Neural progenitor cell (in vitro differentiated cells): ENCODE data around the gene TMEM43. TPM values are rescaled to one million over a fixed set of nuclear protein-coding genes. Genes with fewer than 3 reads are reported as not detected.
"Not testable (repeated sequence)": the region's sequence is repeated elsewhere in the genome, so short reads cannot be mapped to it uniquely, and the experiment has no call there.

Source experiments
- DNase-seq: peaks from one replicate; pipeline ENCODE4 v3.0.0-alpha.2; 2016; ENCODE audit warnings: low spot score
- H2AFZ ChIP-seq: fragments of 200-600 bp; sonication (generic); replicated peaks from 2 replicates; pipeline ENCODE4 v1.6.1; 2016; ENCODE audit warnings: antibody characterized with exemption
- H3F3A ChIP-seq: fragments of 200-600 bp; sonication (generic); 2 replicates; pipeline ENCODE4 v1.6.1; 2016; ENCODE audit warnings: antibody characterized with exemption, low read depth
- H3K27ac ChIP-seq: fragments of 200-600 bp; sonication (generic); 2 replicates; pipeline ENCODE4 v1.5.1; 2016; ENCODE audit warnings: mild to moderate bottlenecking
- H3K27me3 ChIP-seq: fragments of 200-600 bp; sonication (generic); 2 replicates; pipeline ENCODE4 v1.6.1; 2016; ENCODE audit warnings: mild to moderate bottlenecking, moderate library complexity
- H3K36me3 ChIP-seq: fragments of 200-600 bp; sonication (generic); 2 replicates; pipeline ENCODE4 v1.5.1; 2016
- H3K4me1 ChIP-seq: fragments of 200-600 bp; sonication (generic); 2 replicates; pipeline ENCODE4 v1.6.1; 2016; ENCODE audit warnings: mixed run types
- H3K4me2 ChIP-seq: fragments of 200-600 bp; sonication (generic); 2 replicates; pipeline ENCODE4 v1.6.1; 2016
- H3K4me3 ChIP-seq: fragments of 200-600 bp; sonication (generic); 2 replicates; pipeline ENCODE4 v1.5.1; 2016
- H3K79me2 ChIP-seq: fragments of 200-600 bp; sonication (generic); 2 replicates; pipeline ENCODE4 v1.6.1; 2016; ENCODE audit warnings: low read depth
- H3K9ac ChIP-seq: fragments of 200-600 bp; sonication (generic); 2 replicates; pipeline ENCODE4 v1.6.1; 2016
- H3K9me3 ChIP-seq: fragments of 200-600 bp; sonication (generic); 2 replicates; pipeline ENCODE4 v1.5.1; 2016; ENCODE audit warnings: low read depth
- H4K20me1 ChIP-seq: fragments of 200-600 bp; sonication (generic); 2 replicates; pipeline ENCODE4 v1.6.1; 2016; ENCODE audit warnings: low read depth
- H3K27ac Mint-ChIP-seq: 3 replicates; pipeline ENCODE4 v1.8.0; 2021; ENCODE audit warnings: mixed read lengths
- H3K27me3 Mint-ChIP-seq: 2 replicates; pipeline ENCODE4 v1.8.0; 2022; ENCODE audit warnings: low read depth, mild to moderate bottlenecking, inconsistent platforms, moderate library complexity, mixed read lengths; ENCODE audit not compliant: insufficient read depth
- H3K36me3 Mint-ChIP-seq: 3 replicates; pipeline ENCODE4 v1.8.0; 2021; ENCODE audit warnings: mixed read lengths
- H3K4me1 Mint-ChIP-seq: 3 replicates; pipeline ENCODE4 v1.8.0; 2021; ENCODE audit warnings: mixed read lengths
- H3K4me3 Mint-ChIP-seq: 3 replicates; pipeline ENCODE4 v1.8.0; 2021; ENCODE audit warnings: mild to moderate bottlenecking, moderate library complexity, mixed read lengths
- H3K9me3 Mint-ChIP-seq: 3 replicates; pipeline ENCODE4 v1.8.0; 2020; ENCODE audit warnings: mixed read lengths
- CTCF ChIP-seq: fragments of 200-600 bp; sonication (generic); IDR thresholded peaks from 2 replicates; pipeline ENCODE4 v1.5.1; 2017; ENCODE audit warnings: antibody characterized with exemption, mild to moderate bottlenecking
- EZH2 ChIP-seq: fragments of 200-600 bp; sonication (generic); IDR thresholded peaks from 2 replicates; pipeline ENCODE4 v1.6.1; 2017; ENCODE audit warnings: antibody characterized with exemption, mild to moderate bottlenecking, moderate library complexity
- EZH2phosphoT487 ChIP-seq: fragments of 200-600 bp; sonication (generic); IDR thresholded peaks from 2 replicates; pipeline ENCODE4 v1.6.1; 2017; ENCODE audit warnings: antibody characterized with exemption
- total RNA-seq: library from RNA; depleted of rRNA; stranded (reverse); fragments of >200 nt; gene quantifications from 2 replicates; pipeline ENCODE4 v1.2.3, GENCODE V29; 2015; ENCODE audit warnings: low replicate concordance

Gene TMEM43
- total RNA-seq, 1 donor from 2014 or later, result 19.7 TPM

- Mint-ChIP-seq H3K36me3 (peaks cover 14% of the 10 kb centered on the region), H3K27ac (no peak overlapping the region), H3K4me1 (peaks cover 6% of the 10 kb centered on the region), H3K4me3 (no peak overlapping the region), H3K27me3 (no peaks in the 10 kb centered on the region), H3K9me3 (no peaks in the 10 kb centered on the region)
- Histone ChIP-seq H3F3A (no peaks in the 10 kb centered on the region), H3K36me3 (no peaks in the 10 kb centered on the region), H3K9me3 (no peaks in the 10 kb centered on the region), H3K27ac (no peak overlapping the region), H2AFZ (no peak overlapping the region), H3K79me2 (no peaks in the 10 kb centered on the region), H4K20me1 (no peaks in the 10 kb centered on the region), H3K4me1 (peaks cover 7% of the 10 kb centered on the region), H3K4me2 (no peak overlapping the region), H3K9ac (no peak overlapping the region), H3K4me3 (no peak overlapping the region), H3K27me3 (no peaks in the 10 kb centered on the region)
- no peak for DNase-seq
- TF ChIP-seq EZH2, result no peak
- TF ChIP-seq CTCF, result no peak
- no peak for TF ChIP-seq EZH2phosphoT487
Measured at GRCh38 chr3:14118400-14119381, 6.2 kb upstream of the TMEM43 start.

GRCh38 chr3:14119651-14120050 lies 5.2 kb upstream of the TMEM43 start:
- H3K4me1 ChIP-seq, result peaks cover 7% of the 10 kb centered on the region
- DNase-seq, result no peak
- no peak overlapping the region for H3K4me2 ChIP-seq
- H3K4me3 ChIP-seq, result no peak overlapping the region
- H3K79me2 ChIP-seq, result no peaks in the 10 kb centered on the region
- Mint-ChIP-seq H3K4me3 (no peak overlapping the region), H3K27ac (no peak overlapping the region), H3K4me1 (peaks cover 9% of the 10 kb centered on the region), H3K9me3 (no peaks in the 10 kb centered on the region), H3K27me3 (no peaks in the 10 kb centered on the region), H3K36me3 (peaks cover 14% of the 10 kb centered on the region)
- no peak overlapping the region for H3K9ac ChIP-seq
- no peaks in the 10 kb centered on the region for H3K9me3 ChIP-seq
- no peaks in the 10 kb centered on the region for H3K36me3 ChIP-seq
- H3K27ac ChIP-seq, result no peak overlapping the region
- H4K20me1 ChIP-seq, result no peaks in the 10 kb centered on the region
- H3F3A ChIP-seq, result no peaks in the 10 kb centered on the region
- no peak overlapping the region for H2AFZ ChIP-seq
- H3K27me3 ChIP-seq, result peaks cover 3% of the 10 kb centered on the region
- TF ChIP-seq EZH2, result no peak
- TF ChIP-seq CTCF, result no peak
- no peak for TF ChIP-seq EZH2phosphoT487

GRCh38 chr3:14120111-14120920 lies 4.5 kb upstream of the TMEM43 start:
- Histone ChIP-seq H4K20me1 (no peaks in the 10 kb centered on the region), H3K27me3 (peaks cover 3% of the 10 kb centered on the region), H2AFZ (no peak overlapping the region), H3K4me1 (peaks cover 7% of the 10 kb centered on the region), H3K27ac (no peak overlapping the region), H3K9ac (no peak overlapping the region), H3K79me2 (no peaks in the 10 kb centered on the region), H3K36me3 (no peaks in the 10 kb centered on the region), H3K4me3 (no peak overlapping the region), H3K9me3 (no peaks in the 10 kb centered on the region), H3F3A (peaks cover 4% of the 10 kb centered on the region), H3K4me2 (no peak overlapping the region)
- Mint-ChIP-seq H3K4me3 (no peak overlapping the region), H3K27ac (no peak overlapping the region), H3K27me3 (no peaks in the 10 kb centered on the region), H3K36me3 (peaks cover 14% of the 10 kb centered on the region), H3K9me3 (no peaks in the 10 kb centered on the region), H3K4me1 (peaks cover 9% of the 10 kb centered on the region)
- no peak for DNase-seq
- TF ChIP-seq CTCF (no peak), EZH2phosphoT487 (no peak), EZH2 (no peak)

- not testable (repeated sequence) for H3K27ac Mint-ChIP-seq, H3K9me3 Mint-ChIP-seq, H3K27ac ChIP-seq, H3K4me2 ChIP-seq, DNase-seq, H3K4me3 Mint-ChIP-seq, H4K20me1 ChIP-seq, H3K4me1 ChIP-seq, H3K9me3 ChIP-seq, H3K36me3 ChIP-seq, H3K4me3 ChIP-seq, H2AFZ ChIP-seq, H3K9ac ChIP-seq, H3K27me3 ChIP-seq, H3K79me2 ChIP-seq, H3K27me3 Mint-ChIP-seq
- Mint-ChIP-seq H3K4me1 (peaks cover 12% of the 10 kb centered on the region), H3K36me3 (peaks cover 14% of the 10 kb centered on the region)
- peaks cover 11% of the 10 kb centered on the region for H3F3A ChIP-seq
Measured at GRCh38 chr3:14120921-14121448, 3.9 kb upstream of the TMEM43 start.
